Activated naive CD4-positive, alpha-beta T cell treated with anti-CD3 and anti-CD28 coated beads for 36 hours (primary cell): ENCODE measurements around the gene MAML1. TPM values are rescaled to one million over a fixed set of nuclear protein-coding genes. Genes with fewer than 3 reads are reported as not detected.
"Not testable (repeated sequence)": the region's sequence is repeated elsewhere in the genome, so short reads cannot be mapped to it uniquely, and the experiment has no call there.

Experiments used
- CTCF ChIA-PET: fragments of 350-600 bp; sonication (Branson Sonifier 250); formaldehyde crosslinking; loops from one replicate; lab custom pipeline; 2021; ENCODE audit warnings: antibody characterized with exemption; lab: Charles Lee
- DNase-seq: peaks from one replicate; pipeline ENCODE4 v3.0.0-alpha.2; 2020
- H3K27ac Mint-ChIP-seq: one replicate; pipeline ENCODE4 v1.8.0; 2021; ENCODE audit warnings: mild to moderate bottlenecking, mixed read lengths
- H3K27me3 Mint-ChIP-seq: one replicate; pipeline ENCODE4 v1.8.0; 2021; ENCODE audit warnings: low read depth, mixed read lengths
- H3K36me3 Mint-ChIP-seq: one replicate; pipeline ENCODE4 v1.8.0; 2021; ENCODE audit warnings: low read depth, mixed read lengths
- H3K4me1 Mint-ChIP-seq: one replicate; pipeline ENCODE4 v1.8.0; 2021; ENCODE audit warnings: low read depth, mixed read lengths
- H3K4me3 Mint-ChIP-seq: one replicate; pipeline ENCODE4 v1.8.0; 2021; ENCODE audit warnings: mild to moderate bottlenecking, moderate library complexity, mixed read lengths
- H3K9me3 Mint-ChIP-seq: one replicate; pipeline ENCODE4 v1.8.0; 2021; ENCODE audit warnings: mixed read lengths
- intact Hi-C: fragments of 100-400 bp; cut with micrococcal nuclease; formaldehyde crosslinking; loops from one replicate; pipeline ENCODE4 v1.15.1; 2023
- total RNA-seq, 2 experiments: library from RNA; stranded (reverse); gene quantifications; one replicate each; pipeline ENCODE4 v1.2.3, GENCODE V29; 2021

MAML1 gene
- total RNA-seq, 2 experiments from 2014 or later: 20.7 TPM

GRCh38 chr5:179786861-179787260, 54.2 kb downstream of the MAML1 start:
- Mint-ChIP-seq H3K4me3 (no peak overlapping the region), H3K4me1 (no peaks in the 10 kb centered on the region), H3K9me3 (peaks cover 1% of the 10 kb centered on the region), H3K27me3 (no peaks in the 10 kb centered on the region), H3K27ac (no peak overlapping the region), H3K36me3 (peaks cover 2% of the 10 kb centered on the region)
- no peak for DNase-seq
- intact Hi-C loops: no loop called here
- CTCF ChIA-PET: interaction anchor here (0.6 kb wide), 1 partner anchor 304 kb away, joined by 3 read pairs; no protein-coding TSS in a partner anchor

- Mint-ChIP-seq H3K27me3 (no peaks in the 10 kb centered on the region), H3K27ac (no peak overlapping the region), H3K4me3 (no peak overlapping the region), H3K4me1 (peaks cover 4% of the 10 kb centered on the region), H3K36me3 (peaks cover 2% of the 10 kb centered on the region), H3K9me3 (peaks cover 1% of the 10 kb centered on the region)
- intact Hi-C loops: no loop called here
- CTCF ChIA-PET: interaction anchor here (0.6 to 2.1 kb wide), 2 partner anchors 13 to 117 kb away, joined by 3 to 5 read pairs; no protein-coding TSS in a partner anchor
- DNase-seq: no peak
Observed at GRCh38 chr5:179788193-179788854, 55.7 kb downstream of the MAML1 start.

GRCh38 chr5:179789278-179789677, 56.7 kb downstream of the MAML1 start:
- H3K36me3 Mint-ChIP-seq, H3K4me3 Mint-ChIP-seq, intact Hi-C loops, H3K27ac Mint-ChIP-seq, H3K27me3 Mint-ChIP-seq, DNase-seq, H3K9me3 Mint-ChIP-seq: not testable (repeated sequence)
- CTCF ChIA-PET: interaction anchor here (0.6 to 2.1 kb wide), 4 partner anchors 12 to 43 kb away, joined by 3 to 5 read pairs (median 4); no protein-coding TSS in a partner anchor
- peaks cover 13% of the 10 kb centered on the region for H3K4me1 Mint-ChIP-seq

DNA sequence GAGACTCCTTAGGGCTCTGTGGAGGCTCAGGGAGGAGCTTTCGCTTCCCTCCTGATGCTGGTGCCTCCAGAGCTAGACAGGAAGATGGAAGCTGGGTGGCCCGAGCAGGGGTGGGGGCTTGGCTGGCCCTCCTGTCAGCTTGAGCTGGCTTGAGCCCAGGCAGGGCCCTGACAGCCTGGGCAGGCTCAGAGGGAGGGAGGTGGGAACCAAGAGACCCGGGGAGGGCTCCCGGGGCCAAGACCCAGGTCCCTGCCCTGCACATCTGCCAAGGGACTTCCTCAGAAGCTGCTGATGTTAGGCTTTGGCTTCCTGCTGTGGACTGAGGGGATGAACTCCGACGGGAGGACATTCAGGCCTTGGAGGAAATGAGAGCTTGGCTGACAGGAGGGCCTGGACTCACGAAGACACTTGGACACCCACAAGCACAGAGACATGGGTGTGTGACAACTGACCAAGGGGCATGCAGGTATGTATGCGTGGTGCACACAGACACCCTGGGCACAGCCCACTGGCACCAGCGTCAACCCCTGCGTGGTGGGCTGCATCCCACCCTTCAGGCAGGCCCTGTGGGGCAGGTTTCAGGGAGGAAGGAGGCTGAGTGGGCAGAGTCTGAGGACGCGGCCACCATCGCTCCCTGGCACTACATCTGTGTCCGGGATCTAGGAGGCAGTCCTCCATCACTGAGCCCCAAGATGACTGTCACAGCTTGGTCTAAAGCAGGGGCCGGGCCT, 59.4 kb downstream of the MAML1 start:
- Mint-ChIP-seq H3K27me3 (no peaks in the 10 kb centered on the region), H3K27ac (no peak overlapping the region), H3K4me1 (peaks cover 23% of the 10 kb centered on the region), H3K4me3 (no peak overlapping the region), H3K9me3 (peaks cover 1% of the 10 kb centered on the region), H3K36me3 (peaks cover 2% of the 10 kb centered on the region)
- CTCF ChIA-PET: interaction anchor here (0.7 to 2.6 kb wide), 2 partner anchors 10 to 221 kb away, joined by 3 to 11 read pairs; no protein-coding TSS in a partner anchor
- no peak for DNase-seq
- intact Hi-C loops: no loop called here

- H3K27me3 Mint-ChIP-seq: no peaks in the 10 kb centered on the region
- CTCF ChIA-PET: interaction anchor here (0.6 to 2.6 kb wide), 4 partner anchors 9 to 297 kb away, joined by 3 to 11 read pairs (median 6); no protein-coding TSS in a partner anchor
- no peak overlapping the region for H3K4me3 Mint-ChIP-seq
- no peak for DNase-seq
- intact Hi-C loops: no loop called here
- H3K9me3 Mint-ChIP-seq: peaks cover 1% of the 10 kb centered on the region
- H3K4me1 Mint-ChIP-seq: peaks cover 23% of the 10 kb centered on the region
- no peak overlapping the region for H3K27ac Mint-ChIP-seq
- H3K36me3 Mint-ChIP-seq: peaks cover 2% of the 10 kb centered on the region
Observed at GRCh38 chr5:179792612-179793467, 60.2 kb downstream of the MAML1 start.

- intact Hi-C loops: no loop called here
- H3K36me3 Mint-ChIP-seq: peaks cover 2% of the 10 kb centered on the region
- peak; percentile 52 for DNase-seq
- H3K4me1 Mint-ChIP-seq: peaks cover 23% of the 10 kb centered on the region
- peak within 1 kb of the TSS; percentile 64 for H3K4me3 Mint-ChIP-seq
- CTCF ChIA-PET: interaction anchor here (0.6 to 2.6 kb wide), 6 partner anchors 8 to 296 kb away, joined by 3 to 11 read pairs (median 4); no protein-coding TSS in a partner anchor
- no peak within 1 kb of the TSS for H3K27ac Mint-ChIP-seq
- peaks cover 1% of the 10 kb centered on the region for H3K9me3 Mint-ChIP-seq
- no peaks in the 10 kb centered on the region for H3K27me3 Mint-ChIP-seq
Observed at GRCh38 chr5:179793468-179794139, 61.0 kb downstream of the MAML1 start, which contains the start of gene LTC4S. Gene LTC4S (plus strand): TSS chr5:179793986. CDS start chr5:179794081, 95 bp downstream.

DNA sequence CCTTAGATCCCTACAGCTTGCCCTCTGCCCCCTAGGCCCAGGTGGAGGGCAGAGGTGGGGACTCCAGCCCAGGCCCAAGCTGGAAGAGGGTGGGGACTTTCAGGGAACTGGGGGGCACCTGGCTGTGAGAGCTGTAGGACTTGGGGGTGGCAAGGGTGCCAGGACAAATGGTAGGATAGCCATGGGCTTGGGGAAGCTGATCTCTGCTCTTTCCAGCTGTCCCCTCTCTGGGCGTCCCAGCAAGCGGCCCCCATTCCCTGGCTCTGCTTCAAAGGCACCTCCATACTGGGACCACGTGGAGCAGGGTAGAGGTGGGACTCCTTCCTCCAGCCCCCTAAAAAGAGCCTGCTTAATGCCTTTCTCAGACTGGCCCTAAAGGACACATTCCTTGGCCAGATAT, 61.5 kb downstream of the MAML1 start:
- CTCF ChIA-PET: interaction anchor here (1.1 to 2.0 kb wide), 4 partner anchors 27 to 33 kb away, joined by 3 to 9 read pairs (median 4); no protein-coding TSS in a partner anchor
- Mint-ChIP-seq H3K36me3 (peaks cover 2% of the 10 kb centered on the region), H3K4me3 (no peak overlapping the region), H3K4me1 (peaks cover 23% of the 10 kb centered on the region), H3K27me3 (no peaks in the 10 kb centered on the region), H3K27ac (no peak overlapping the region), H3K9me3 (peaks cover 1% of the 10 kb centered on the region)
- DNase-seq: no peak
- intact Hi-C loops: no loop called here

- H3K27ac Mint-ChIP-seq: no peak overlapping the region
- no peaks in the 10 kb centered on the region for H3K27me3 Mint-ChIP-seq
- H3K4me1 Mint-ChIP-seq: peaks cover 23% of the 10 kb centered on the region
- peaks cover 2% of the 10 kb centered on the region for H3K36me3 Mint-ChIP-seq
- DNase-seq: no peak
- no peaks in the 10 kb centered on the region for H3K9me3 Mint-ChIP-seq
- CTCF ChIA-PET: interaction anchor here (0.7 to 2.0 kb wide), 5 partner anchors 27 to 39 kb away, joined by 3 to 9 read pairs (median 4); no protein-coding TSS in a partner anchor
- intact Hi-C loops: no loop called here
- H3K4me3 Mint-ChIP-seq: peak overlapping the region; percentile 64
Observed at GRCh38 chr5:179794575-179794974, 62.0 kb downstream of the MAML1 start.

DNA sequence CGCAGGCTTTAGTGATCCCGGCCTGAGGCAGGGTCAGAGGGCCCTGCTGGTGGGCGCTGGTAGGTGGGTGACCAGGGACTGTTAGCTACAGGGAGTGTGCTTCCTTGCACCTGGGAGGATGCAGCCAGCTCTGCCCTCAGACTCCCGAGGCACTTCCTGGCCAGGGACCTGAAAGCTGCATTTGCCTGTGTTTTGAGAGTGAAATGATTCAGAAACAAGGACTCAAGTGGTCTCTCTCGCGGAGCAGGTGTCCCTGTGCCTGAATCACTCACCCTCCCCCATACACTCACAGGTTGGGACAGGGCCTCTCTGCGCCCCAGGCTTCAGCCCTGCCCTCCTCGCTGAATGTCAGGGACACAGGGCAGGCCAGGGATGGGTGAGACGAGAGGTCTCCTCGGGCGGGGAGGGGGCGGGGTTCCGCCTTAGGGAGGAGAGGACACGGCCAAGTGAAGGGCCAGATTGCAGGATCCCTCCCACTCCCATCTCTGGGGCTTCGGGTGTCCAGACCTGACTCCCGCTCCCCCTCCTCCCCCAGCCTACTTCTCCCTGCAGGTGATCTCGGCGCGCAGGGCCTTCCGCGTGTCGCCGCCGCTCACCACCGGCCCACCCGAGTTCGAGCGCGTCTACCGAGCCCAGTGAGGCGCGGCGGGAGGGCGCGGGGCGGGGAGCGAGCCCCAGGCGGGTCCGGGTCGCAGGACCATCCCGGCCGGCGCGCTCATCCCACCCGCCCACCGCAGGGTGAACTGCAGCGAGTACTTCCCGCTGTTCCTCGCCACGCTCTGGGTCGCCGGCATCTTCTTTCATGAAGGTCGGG, 62.6 kb downstream of the MAML1 start:
- Mint-ChIP-seq H3K27me3 (no peaks in the 10 kb centered on the region), H3K27ac (no peak overlapping the region), H3K9me3 (no peaks in the 10 kb centered on the region), H3K4me1 (peaks cover 23% of the 10 kb centered on the region), H3K4me3 (peak overlapping the region; percentile 64), H3K36me3 (peaks cover 4% of the 10 kb centered on the region)
- CTCF ChIA-PET: interaction anchor here (0.6 to 2.6 kb wide), 7 partner anchors 28 to 312 kb away, joined by 3 to 16 read pairs (median 4); no protein-coding TSS in a partner anchor
- DNase-seq: no peak
- intact Hi-C loops: no loop called here

DNA sequence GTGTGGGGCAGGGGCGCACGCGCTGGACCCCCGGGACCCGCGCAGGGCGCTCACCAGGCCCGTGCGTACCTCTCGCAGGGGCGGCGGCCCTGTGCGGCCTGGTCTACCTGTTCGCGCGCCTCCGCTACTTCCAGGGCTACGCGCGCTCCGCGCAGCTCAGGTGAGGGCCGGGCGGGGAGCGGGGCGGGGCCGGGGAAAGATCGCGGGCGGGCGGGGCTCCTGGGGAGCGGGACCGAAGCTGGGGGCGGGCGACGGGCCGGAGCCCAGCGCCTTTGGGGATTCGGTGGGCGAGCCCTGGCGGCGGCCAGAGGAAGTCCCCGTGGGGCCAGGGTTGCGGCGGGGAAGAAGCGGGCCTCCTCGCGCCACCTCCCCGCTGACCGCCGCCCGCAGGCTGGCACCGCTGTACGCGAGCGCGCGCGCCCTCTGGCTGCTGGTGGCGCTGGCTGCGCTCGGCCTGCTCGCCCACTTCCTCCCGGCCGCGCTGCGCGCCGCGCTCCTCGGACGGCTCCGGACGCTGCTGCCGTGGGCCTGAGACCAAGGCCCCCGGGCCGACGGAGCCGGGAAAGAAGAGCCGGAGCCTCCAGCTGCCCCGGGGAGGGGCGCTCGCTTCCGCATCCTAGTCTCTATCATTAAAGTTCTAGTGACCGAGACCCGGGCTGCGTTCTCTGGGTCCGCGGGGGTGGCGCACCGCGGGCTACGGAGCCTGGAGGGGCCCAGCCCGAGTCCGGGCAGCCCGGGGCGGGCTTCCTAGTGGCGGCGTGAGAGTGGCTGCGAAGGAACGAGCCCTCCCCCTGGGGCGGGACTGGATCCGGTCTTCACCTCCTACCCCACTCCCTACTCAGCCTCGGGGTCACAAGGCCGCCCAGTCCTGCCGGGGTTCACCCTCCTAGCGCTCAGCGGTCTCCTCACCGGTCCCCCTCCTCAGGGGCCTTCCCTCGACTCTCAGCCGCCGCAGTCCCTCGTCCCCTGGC, 63.5 kb downstream of the MAML1 start:
- H3K4me3 Mint-ChIP-seq: peak overlapping the region; percentile 59
- CTCF ChIA-PET: interaction anchor here (0.6 to 2.6 kb wide), 10 partner anchors 19 to 312 kb away, joined by 3 to 16 read pairs (median 3); partner anchors contain the start of gene SQSTM1
- no peak overlapping the region for H3K27ac Mint-ChIP-seq
- H3K9me3 Mint-ChIP-seq: no peaks in the 10 kb centered on the region
- peaks cover 23% of the 10 kb centered on the region for H3K4me1 Mint-ChIP-seq
- peaks cover 4% of the 10 kb centered on the region for H3K36me3 Mint-ChIP-seq
- DNase-seq: peak; percentile 73
- intact Hi-C loops: loop anchor here (1.0 to 2.0 kb wide), 4 partner anchors 33 to 118 kb away; partner anchors contain the start of genes CANX and MAML1
- H3K27me3 Mint-ChIP-seq: no peaks in the 10 kb centered on the region
